HG03097 (cell line): Measurements from ENCODE around the gene NAV1.
"Not testable (repeated sequence)": the region's sequence is repeated elsewhere in the genome, so short reads cannot be mapped to it uniquely, and the experiment has no call there.

ENCODE experiments used
- ATAC-seq: cut with Tn5 transposase; IDR thresholded peaks from one replicate; pipeline ENCODE4 v1.9.1; 2021; ENCODE audit not compliant: unreplicated experiment, low FRiP score

The NAV1 gene

GRCh38 chr1:201542309-201543035, 3.5 kb downstream of the NAV1 start:
- no peak for ATAC-seq

- ATAC-seq: no peak
Observed at GRCh38 chr1:201543871-201544642, 5.1 kb downstream of the NAV1 start.

- ATAC-seq: no peak
Observed at GRCh38 chr1:201544710-201545109, 5.8 kb downstream of the NAV1 start.

GRCh38 chr1:201545851-201546492, 7.0 kb downstream of the NAV1 start:
- ATAC-seq: no peak

GRCh38 chr1:201549522-201549921, 10.6 kb downstream of the NAV1 start:
- ATAC-seq: not testable (repeated sequence)

GRCh38 chr1:201551096-201551495, 12.2 kb downstream of the NAV1 start:
- ATAC-seq: no peak

- ATAC-seq: no peak
Observed at GRCh38 chr1:201551877-201552731, 13.2 kb downstream of the NAV1 start.

GRCh38 chr1:201552941-201553351, 14.0 kb downstream of the NAV1 start:
- ATAC-seq: no peak

GRCh38 chr1:201553496-201554189, 14.7 kb downstream of the NAV1 start:
- ATAC-seq: no peak

- no peak for ATAC-seq
Observed at GRCh38 chr1:201554190-201554600, 15.3 kb downstream of the NAV1 start.

- no peak for ATAC-seq
Observed at GRCh38 chr1:201554789-201555592, 16.1 kb downstream of the NAV1 start.

- ATAC-seq: no peak
Observed at GRCh38 chr1:201555593-201555945, 16.6 kb downstream of the NAV1 start.

GRCh38 chr1:201556841-201557571, 18.1 kb downstream of the NAV1 start:
- no peak for ATAC-seq

- ATAC-seq: no peak
Observed at GRCh38 chr1:201557572-201557958, 18.6 kb downstream of the NAV1 start.

GRCh38 chr1:201559679-201560162, 20.8 kb downstream of the NAV1 start:
- ATAC-seq: no peak

GRCh38 chr1:201560328-201561194, 21.6 kb downstream of the NAV1 start:
- ATAC-seq: no peak

- no peak for ATAC-seq
Observed at GRCh38 chr1:201561195-201561564, 22.3 kb downstream of the NAV1 start.

GRCh38 chr1:201561601-201562000, 22.7 kb downstream of the NAV1 start:
- no peak for ATAC-seq
